Measurements from ENCODE around the gene RPL18. TPM values are rescaled to one million over a fixed set of nuclear protein-coding genes. Genes with fewer than 3 reads are reported as not detected.

Gene RPL18
- total RNA-seq, 2 donors from 2014 or later, result 2,402 to 3,112 TPM

DNA sequence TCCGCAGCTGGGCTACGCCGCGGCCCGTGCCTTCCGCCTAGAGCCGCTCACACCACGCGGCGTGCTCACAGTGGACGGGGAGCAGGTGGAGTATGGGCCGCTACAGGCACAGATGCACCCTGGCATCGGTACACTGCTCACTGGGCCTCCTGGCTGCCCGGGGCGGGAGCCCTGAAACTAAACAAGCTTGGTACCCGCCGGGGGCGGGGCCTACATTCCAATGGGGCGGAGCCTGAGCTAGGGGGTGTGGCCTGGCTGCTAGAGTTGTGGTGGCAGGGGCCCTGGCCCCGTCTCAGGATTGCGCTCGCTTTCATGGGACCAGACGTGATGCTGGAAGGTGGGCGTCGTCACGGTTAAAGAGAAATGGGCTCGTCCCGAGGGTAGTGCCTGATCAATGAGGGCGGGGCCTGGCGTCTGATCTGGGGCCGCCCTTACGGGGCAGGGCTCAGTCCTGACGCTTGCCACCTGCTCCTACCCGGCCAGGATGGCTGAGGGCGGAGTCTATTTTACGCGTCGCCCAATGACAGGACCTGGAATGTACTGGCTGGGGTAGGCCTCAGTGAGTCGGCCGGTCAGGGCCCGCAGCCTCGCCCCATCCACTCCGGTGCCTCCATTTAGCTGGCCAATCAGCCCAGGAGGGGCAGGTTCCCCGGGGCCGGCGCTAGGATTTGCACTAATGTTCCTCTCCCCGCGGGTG, 10.8 kb upstream of the RPL18 start:
- peaks cover 32% of the 10 kb centered on the region for H3K4me1 ChIP-seq
- H3K4me3 ChIP-seq, result no peak overlapping the region

DNA sequence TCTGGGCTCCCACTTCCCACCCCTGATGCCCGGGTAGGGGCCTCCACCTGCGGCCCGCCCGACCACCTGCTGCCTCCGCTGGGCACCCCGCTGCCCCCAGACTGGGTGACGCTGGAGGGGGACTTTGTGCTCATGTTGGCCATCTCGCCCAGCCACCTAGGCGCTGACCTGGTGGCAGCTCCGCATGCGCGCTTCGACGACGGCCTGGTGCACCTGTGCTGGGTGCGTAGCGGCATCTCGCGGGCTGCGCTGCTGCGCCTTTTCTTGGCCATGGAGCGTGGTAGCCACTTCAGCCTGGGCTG, 10.3 kb upstream of the RPL18 start:
- Histone ChIP-seq H3K4me1 (peaks cover 32% of the 10 kb centered on the region), H3K27me3 (no peaks in the 10 kb centered on the region), H3K36me3 (replicated peaks in 1 of 2; ENCODE audit: insufficient read depth in 1 of 2, low read depth in 2 of 2) (no peaks in the 10 kb centered on the region), H3K9me3 (no peaks in the 10 kb centered on the region), H3K27ac (no peak overlapping the region), H3K4me3 (no peak overlapping the region)
- 89 to 93% methylated on average over 12 to 14 of the region's 22 CpGs for WGBS, 2 donors
- intact Hi-C loops (cut with DNase I), result no loop called here
- no peak for DNase-seq
- ATAC-seq, result no peak
- TF ChIP-seq, protein P1, sequence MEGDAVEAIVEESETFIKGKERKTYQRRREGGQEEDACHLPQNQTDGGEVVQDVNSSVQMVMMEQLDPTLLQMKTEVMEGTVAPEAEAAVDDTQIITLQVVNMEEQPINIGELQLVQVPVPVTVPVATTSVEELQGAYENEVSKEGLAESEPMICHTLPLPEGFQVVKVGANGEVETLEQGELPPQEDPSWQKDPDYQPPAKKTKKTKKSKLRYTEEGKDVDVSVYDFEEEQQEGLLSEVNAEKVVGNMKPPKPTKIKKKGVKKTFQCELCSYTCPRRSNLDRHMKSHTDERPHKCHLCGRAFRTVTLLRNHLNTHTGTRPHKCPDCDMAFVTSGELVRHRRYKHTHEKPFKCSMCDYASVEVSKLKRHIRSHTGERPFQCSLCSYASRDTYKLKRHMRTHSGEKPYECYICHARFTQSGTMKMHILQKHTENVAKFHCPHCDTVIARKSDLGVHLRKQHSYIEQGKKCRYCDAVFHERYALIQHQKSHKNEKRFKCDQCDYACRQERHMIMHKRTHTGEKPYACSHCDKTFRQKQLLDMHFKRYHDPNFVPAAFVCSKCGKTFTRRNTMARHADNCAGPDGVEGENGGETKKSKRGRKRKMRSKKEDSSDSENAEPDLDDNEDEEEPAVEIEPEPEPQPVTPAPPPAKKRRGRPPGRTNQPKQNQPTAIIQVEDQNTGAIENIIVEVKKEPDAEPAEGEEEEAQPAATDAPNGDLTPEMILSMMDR (IDR thresholded peaks at IDR 0.05), result no peak
- no peak for TF ChIP-seq POLR2A (IDR thresholded peaks at IDR 0.05)

More for the DNA sequence above, 10.8 kb upstream of the RPL18 start:
- ATAC-seq, result no peak
- no peak for DNase-seq
- intact Hi-C loops (cut with DNase I), result no loop called here
- Histone ChIP-seq H3K9me3 (no peaks in the 10 kb centered on the region), H3K27ac (peak overlapping the region in 2 of 4 donors; percentile 21 to 64), H3K27me3 (no peaks in the 10 kb centered on the region), H3K36me3 (replicated peaks in 1 of 2; ENCODE audit: insufficient read depth in 1 of 2, low read depth in 2 of 2) (no peaks in the 10 kb centered on the region)
- 62 to 80% methylated on average over 34 to 37 of the region's 48 CpGs for WGBS, 2 donors
- TF ChIP-seq, protein P1 (IDR thresholded peaks at IDR 0.05), result no peak
- peak in 1 of 3 donors; percentile 8 for TF ChIP-seq POLR2A (IDR thresholded peaks at IDR 0.05)

DNA sequence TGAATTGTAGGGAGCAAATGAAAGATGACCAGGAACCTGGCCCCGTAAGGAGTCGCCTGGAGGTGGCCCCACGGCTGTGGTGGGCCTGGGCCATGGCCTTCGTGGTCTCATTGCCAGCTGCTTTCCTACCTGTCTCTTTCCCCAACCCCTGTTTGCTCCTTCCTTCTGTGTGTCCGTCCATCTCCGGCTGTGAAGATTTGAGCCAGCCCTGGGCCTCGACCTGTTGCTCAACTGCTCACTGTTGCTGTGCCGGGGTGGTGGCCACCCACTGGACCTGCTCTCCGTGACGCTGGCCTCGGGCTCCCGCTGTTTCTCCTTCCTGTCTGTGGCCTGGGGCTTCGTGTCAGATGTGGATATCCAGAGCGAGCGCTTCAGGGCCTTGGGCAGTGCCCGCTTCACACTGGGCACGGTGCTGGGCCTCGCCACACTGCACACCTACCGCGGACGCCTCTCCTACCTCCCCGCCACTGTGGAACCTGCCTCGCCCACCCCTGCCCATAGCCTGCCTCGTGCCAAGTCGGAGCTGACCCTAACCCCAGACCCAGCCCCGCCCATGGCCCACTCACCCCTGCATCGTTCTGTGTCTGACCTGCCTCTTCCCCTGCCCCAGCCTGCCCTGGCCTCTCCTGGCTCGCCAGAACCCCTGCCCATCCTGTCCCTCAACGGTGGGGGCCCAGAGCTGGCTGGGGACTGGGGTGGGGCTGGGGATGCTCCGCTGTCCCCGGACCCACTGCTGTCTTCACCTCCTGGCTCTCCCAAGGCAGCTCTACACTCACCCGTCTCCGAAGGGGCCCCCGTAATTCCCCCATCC, 9.7 kb upstream of the RPL18 start:
- intact Hi-C loops (cut with DNase I), result no loop called here
- Histone ChIP-seq H3K4me1 (peaks cover 31% of the 10 kb centered on the region), H3K27me3 (no peaks in the 10 kb centered on the region), H3K4me3 (no peak overlapping the region), H3K36me3 (replicated peaks in 1 of 2; ENCODE audit: insufficient read depth in 1 of 2, low read depth in 2 of 2) (no peaks in the 10 kb centered on the region), H3K9me3 (no peaks in the 10 kb centered on the region), H3K27ac (no peak overlapping the region)
- TF ChIP-seq POLR2A (IDR thresholded peaks at IDR 0.05), result no peak
- TF ChIP-seq, protein P1 (IDR thresholded peaks at IDR 0.05), result no peak
- no peak for DNase-seq
- ATAC-seq, result no peak
- 76 to 86% methylated on average over 27 to 30 of the region's 34 CpGs for WGBS, 2 donors

DNA sequence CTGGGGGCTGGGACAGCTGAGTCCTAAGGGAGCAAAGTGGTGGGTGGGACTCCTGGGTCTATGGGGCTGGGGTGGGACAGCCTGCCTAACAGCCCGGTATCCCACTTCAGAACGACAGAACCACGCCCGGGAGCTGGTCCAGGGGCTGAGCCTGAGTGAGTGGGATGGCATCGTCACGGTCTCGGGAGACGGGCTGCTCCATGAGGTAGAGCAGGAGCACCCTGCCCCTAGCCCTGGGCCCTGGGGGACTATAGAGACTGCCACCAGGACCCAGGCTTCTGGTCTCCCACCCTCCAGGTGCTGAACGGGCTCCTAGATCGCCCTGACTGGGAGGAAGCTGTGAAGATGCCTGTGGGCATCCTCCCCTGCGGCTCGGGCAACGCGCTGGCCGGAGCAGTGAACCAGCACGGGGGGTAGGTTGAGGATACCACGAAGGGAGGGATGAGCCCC, 8.9 kb upstream of the RPL18 start:
- intact Hi-C loops (cut with DNase I), result no loop called here
- 71 to 86% methylated on average over 5 to 13 of the region's 17 CpGs for WGBS, 2 donors

More for the DNA sequence above, 8.9 kb upstream of the RPL18 start:
- ATAC-seq, result no peak
- Histone ChIP-seq H3K36me3 (replicated peaks in 1 of 2; ENCODE audit: insufficient read depth in 1 of 2, low read depth in 2 of 2) (no peaks in the 10 kb centered on the region), H3K4me1 (peaks cover 31% of the 10 kb centered on the region), H3K27ac (no peak overlapping the region), H3K27me3 (no peaks in the 10 kb centered on the region), H3K4me3 (no peak overlapping the region), H3K9me3 (no peaks in the 10 kb centered on the region)
- TF ChIP-seq, protein P1 (IDR thresholded peaks at IDR 0.05), result no peak
- no peak for TF ChIP-seq POLR2A (IDR thresholded peaks at IDR 0.05)
- DNase-seq, result no peak

All from body of pancreas (tissue), 4 donors.